HepG2 (cell line): ENCODE measurements around the gene SPNS1.

ENCODE experiments used
- ARID3A ChIP-seq: IDR thresholded peaks from 2 replicates; pipeline ENCODE4 v1.6.1; 2012; ENCODE audit warnings: low read depth, low read length, improper control_type of control experiment
- ATF7 ChIP-seq, 2 experiments: fragments of 450-650 bp in 1 of 2; sonication (generic) in 1 of 2; formaldehyde crosslinking in 1 of 2; IDR thresholded peaks; 2 replicates each; pipeline versions ENCODE4 v1.4.0 to v1.6.1; 2016 to 2020; ENCODE audit warnings: antibody characterized with exemption in 1 of 2, mild to moderate bottlenecking in 1 of 2, missing genetic modification reagents in 1 of 2
- FOXA1 ChIP-seq, 2 experiments: fragments of 450-650 bp in 1 of 2; sonication (generic) in 1 of 2; formaldehyde crosslinking in 1 of 2; IDR thresholded peaks; 2 replicates each; pipeline versions ENCODE4 v1.4.0 to v1.6.1; 2016 to 2020; ENCODE audit warnings: missing genetic modification reagents in 1 of 2
- MAFK ChIP-seq, 2 experiments: IDR thresholded peaks in 1 of 2; conservative IDR thresholded peaks in 1 of 2; 2 replicates each; pipeline ENCODE4 v1.6.1; 2011; ENCODE audit warnings: improper control_type of control experiment in 2 of 2, low read length in 2 of 2
- POLR2A ChIP-seq, 2 experiments: IDR thresholded peaks; 2 replicates each; pipeline ENCODE4 v1.6.1; 2011; ENCODE audit warnings: low read depth in 2 of 2, low read length in 2 of 2, mild to moderate bottlenecking in 1 of 2, moderate library complexity in 1 of 2; ENCODE audit not compliant: insufficient read depth in 1 of 2
- SOX6 ChIP-seq, 2 experiments: fragments of 450-650 bp in 1 of 2; sonication (generic) in 1 of 2; formaldehyde crosslinking in 1 of 2; IDR thresholded peaks; 2 replicates each; pipeline versions ENCODE4 v1.4.0 to v1.6.1; 2017 to 2020; ENCODE audit warnings: antibody characterized with exemption in 1 of 2, mild to moderate bottlenecking in 1 of 2, missing genetic modification reagents in 1 of 2
- SP1 ChIP-seq, 2 experiments: fragments of 450-650 bp in 1 of 2; sonication (generic) in 1 of 2; formaldehyde crosslinking in 1 of 2; IDR thresholded peaks; 2 replicates each; pipeline versions ENCODE4 v1.4.0 to v1.6.1; 2016 to 2020; ENCODE audit warnings: missing genetic modification reagents in 1 of 2
- UBTF ChIP-seq: sonication (generic); formaldehyde crosslinking; IDR thresholded peaks from 2 replicates; pipeline ENCODE4 v1.4.0; 2020; ENCODE audit warnings: mild to moderate bottlenecking, missing genetic modification reagents
- ZFP36L1 ChIP-seq: sonication (generic); formaldehyde crosslinking; IDR thresholded peaks from 2 replicates; pipeline ENCODE4 v1.8.0; 2022; ENCODE audit warnings: mild to moderate bottlenecking, missing genetic modification reagents, moderate library complexity
- TF ChIP-seq, protein P1 (sequence below): sonication (generic); formaldehyde crosslinking; IDR thresholded peaks from 2 replicates; pipeline ENCODE4 v1.5.0; 2020; ENCODE audit warnings: mild to moderate bottlenecking, missing genetic modification reagents, moderate library complexity
- TF ChIP-seq, protein P2 (sequence below): IDR thresholded peaks from 2 replicates; pipeline ENCODE4 v1.6.1; 2012; ENCODE audit warnings: low read length, improper control_type of control experiment
- TF ChIP-seq, protein P3 (sequence below): sonication (generic); formaldehyde crosslinking; IDR thresholded peaks from 2 replicates; pipeline ENCODE4 v1.4.0; 2020; ENCODE audit warnings: mild to moderate bottlenecking, missing genetic modification reagents

GRCh38 chr16:28946681-28947080 lies 27.9 kb upstream of the SPNS1 start:
- TF ChIP-seq, protein P1, sequence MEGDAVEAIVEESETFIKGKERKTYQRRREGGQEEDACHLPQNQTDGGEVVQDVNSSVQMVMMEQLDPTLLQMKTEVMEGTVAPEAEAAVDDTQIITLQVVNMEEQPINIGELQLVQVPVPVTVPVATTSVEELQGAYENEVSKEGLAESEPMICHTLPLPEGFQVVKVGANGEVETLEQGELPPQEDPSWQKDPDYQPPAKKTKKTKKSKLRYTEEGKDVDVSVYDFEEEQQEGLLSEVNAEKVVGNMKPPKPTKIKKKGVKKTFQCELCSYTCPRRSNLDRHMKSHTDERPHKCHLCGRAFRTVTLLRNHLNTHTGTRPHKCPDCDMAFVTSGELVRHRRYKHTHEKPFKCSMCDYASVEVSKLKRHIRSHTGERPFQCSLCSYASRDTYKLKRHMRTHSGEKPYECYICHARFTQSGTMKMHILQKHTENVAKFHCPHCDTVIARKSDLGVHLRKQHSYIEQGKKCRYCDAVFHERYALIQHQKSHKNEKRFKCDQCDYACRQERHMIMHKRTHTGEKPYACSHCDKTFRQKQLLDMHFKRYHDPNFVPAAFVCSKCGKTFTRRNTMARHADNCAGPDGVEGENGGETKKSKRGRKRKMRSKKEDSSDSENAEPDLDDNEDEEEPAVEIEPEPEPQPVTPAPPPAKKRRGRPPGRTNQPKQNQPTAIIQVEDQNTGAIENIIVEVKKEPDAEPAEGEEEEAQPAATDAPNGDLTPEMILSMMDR (CRISPR knock-in tag), result no peak
- TF ChIP-seq SP1 (IDR thresholded peaks at IDR 0.05) (no peak), SP1 (CRISPR knock-in tag; IDR thresholded peaks at IDR 0.05) (no peak), MAFK (conservative IDR thresholded peaks at IDR 0.05 in 1 of 2, IDR thresholded peaks at IDR 0.05 in 1 of 2; ENCODE audit: low read length in 2 of 2) (no peak), SOX6 (IDR thresholded peaks at IDR 0.05) (no peak), SOX6 (CRISPR knock-in tag; IDR thresholded peaks at IDR 0.05) (no peak), ZFP36L1 (CRISPR knock-in tag) (no peak), POLR2A (IDR thresholded peaks at IDR 0.05; ENCODE audit: insufficient read depth in 1 of 2, low read depth in 2 of 2, low read length in 2 of 2) (no peak), FOXA1 (IDR thresholded peaks at IDR 0.05) (no peak), FOXA1 (CRISPR knock-in tag; IDR thresholded peaks at IDR 0.05) (no peak), ATF7 (IDR thresholded peaks at IDR 0.05) (no peak), ATF7 (CRISPR knock-in tag; IDR thresholded peaks at IDR 0.05) (no peak), UBTF (CRISPR knock-in tag) (no peak), ARID3A (no peak)
- TF ChIP-seq, protein P2, sequence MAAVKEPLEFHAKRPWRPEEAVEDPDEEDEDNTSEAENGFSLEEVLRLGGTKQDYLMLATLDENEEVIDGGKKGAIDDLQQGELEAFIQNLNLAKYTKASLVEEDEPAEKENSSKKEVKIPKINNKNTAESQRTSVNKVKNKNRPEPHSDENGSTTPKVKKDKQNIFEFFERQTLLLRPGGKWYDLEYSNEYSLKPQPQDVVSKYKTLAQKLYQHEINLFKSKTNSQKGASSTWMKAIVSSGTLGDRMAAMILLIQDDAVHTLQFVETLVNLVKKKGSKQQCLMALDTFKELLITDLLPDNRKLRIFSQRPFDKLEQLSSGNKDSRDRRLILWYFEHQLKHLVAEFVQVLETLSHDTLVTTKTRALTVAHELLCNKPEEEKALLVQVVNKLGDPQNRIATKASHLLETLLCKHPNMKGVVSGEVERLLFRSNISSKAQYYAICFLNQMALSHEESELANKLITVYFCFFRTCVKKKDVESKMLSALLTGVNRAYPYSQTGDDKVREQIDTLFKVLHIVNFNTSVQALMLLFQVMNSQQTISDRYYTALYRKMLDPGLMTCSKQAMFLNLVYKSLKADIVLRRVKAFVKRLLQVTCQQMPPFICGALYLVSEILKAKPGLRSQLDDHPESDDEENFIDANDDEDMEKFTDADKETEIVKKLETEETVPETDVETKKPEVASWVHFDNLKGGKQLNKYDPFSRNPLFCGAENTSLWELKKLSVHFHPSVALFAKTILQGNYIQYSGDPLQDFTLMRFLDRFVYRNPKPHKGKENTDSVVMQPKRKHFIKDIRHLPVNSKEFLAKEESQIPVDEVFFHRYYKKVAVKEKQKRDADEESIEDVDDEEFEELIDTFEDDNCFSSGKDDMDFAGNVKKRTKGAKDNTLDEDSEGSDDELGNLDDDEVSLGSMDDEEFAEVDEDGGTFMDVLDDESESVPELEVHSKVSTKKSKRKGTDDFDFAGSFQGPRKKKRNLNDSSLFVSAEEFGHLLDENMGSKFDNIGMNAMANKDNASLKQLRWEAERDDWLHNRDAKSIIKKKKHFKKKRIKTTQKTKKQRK, result no peak
- TF ChIP-seq, protein P3, sequence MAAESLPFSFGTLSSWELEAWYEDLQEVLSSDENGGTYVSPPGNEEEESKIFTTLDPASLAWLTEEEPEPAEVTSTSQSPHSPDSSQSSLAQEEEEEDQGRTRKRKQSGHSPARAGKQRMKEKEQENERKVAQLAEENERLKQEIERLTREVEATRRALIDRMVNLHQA (CRISPR knock-in tag), result no peak
